Stomach (tissue), 4 donors: ENCODE data around the gene SCN10A.

Experiments used
- EP300 ChIP-seq: sonication (generic); formaldehyde crosslinking; IDR thresholded peaks from one replicate; pipeline ENCODE4 v1.6.1; 2017; ENCODE audit warnings: antibody characterized with exemption
- POLR2A ChIP-seq, 4 donors: fragments of 450-650 bp; IDR thresholded peaks; one replicate each; pipeline ENCODE4 v1.6.1; 2016; ENCODE audit warnings: antibody characterized with exemption in 4 of 4, control low read depth in 2 of 4, mild to moderate bottlenecking in 1 of 4, moderate library complexity in 1 of 4
- POLR2AphosphoS5 ChIP-seq, 3 donors: sonication (generic); formaldehyde crosslinking; IDR thresholded peaks; one replicate each; pipeline ENCODE4 v1.6.1; 2016; ENCODE audit warnings: antibody characterized with exemption in 3 of 3
- TF ChIP-seq, protein P1 (sequence below), 7 experiments: fragments of 450-650 bp in 4 of 7; fragments of 200-600 bp in 3 of 7; sonication (generic) in 3 of 7; IDR thresholded peaks; one replicate each; pipeline ENCODE4 v1.5.1; 2016 to 2019; ENCODE audit warnings: antibody characterized with exemption in 7 of 7, control low read depth in 2 of 7, mild to moderate bottlenecking in 1 of 7

DNA sequence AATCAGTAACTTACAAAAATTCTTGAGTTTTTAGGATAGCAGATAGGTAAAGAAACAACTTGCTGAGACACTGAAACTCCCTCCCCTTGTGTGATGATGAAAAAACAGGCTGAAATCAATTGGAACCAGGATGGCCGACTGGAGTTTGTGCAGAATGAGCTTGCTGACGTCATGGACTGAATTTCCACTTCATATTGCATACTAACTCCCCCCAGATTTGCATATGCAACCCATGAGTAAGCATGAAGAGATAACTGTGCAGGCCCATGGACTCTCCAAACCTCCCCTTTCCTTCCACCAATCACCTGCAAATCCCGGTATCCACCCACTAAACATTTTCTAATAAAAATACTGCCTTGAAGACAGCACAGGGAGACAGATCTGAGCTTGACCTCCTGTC lies 84.5 kb downstream of the SCN10A start:
- TF ChIP-seq, protein P1, sequence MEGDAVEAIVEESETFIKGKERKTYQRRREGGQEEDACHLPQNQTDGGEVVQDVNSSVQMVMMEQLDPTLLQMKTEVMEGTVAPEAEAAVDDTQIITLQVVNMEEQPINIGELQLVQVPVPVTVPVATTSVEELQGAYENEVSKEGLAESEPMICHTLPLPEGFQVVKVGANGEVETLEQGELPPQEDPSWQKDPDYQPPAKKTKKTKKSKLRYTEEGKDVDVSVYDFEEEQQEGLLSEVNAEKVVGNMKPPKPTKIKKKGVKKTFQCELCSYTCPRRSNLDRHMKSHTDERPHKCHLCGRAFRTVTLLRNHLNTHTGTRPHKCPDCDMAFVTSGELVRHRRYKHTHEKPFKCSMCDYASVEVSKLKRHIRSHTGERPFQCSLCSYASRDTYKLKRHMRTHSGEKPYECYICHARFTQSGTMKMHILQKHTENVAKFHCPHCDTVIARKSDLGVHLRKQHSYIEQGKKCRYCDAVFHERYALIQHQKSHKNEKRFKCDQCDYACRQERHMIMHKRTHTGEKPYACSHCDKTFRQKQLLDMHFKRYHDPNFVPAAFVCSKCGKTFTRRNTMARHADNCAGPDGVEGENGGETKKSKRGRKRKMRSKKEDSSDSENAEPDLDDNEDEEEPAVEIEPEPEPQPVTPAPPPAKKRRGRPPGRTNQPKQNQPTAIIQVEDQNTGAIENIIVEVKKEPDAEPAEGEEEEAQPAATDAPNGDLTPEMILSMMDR (IDR thresholded peaks at IDR 0.05), result no peak
- TF ChIP-seq POLR2A (IDR thresholded peaks at IDR 0.05), result no peak
- no peak for TF ChIP-seq EP300
- no peak for TF ChIP-seq POLR2AphosphoS5 (IDR thresholded peaks at IDR 0.05)
